ENCODE data around the gene CYP26C1.

GRCh38 chr10:93032105-93032808 is 28.3 kb upstream of the CYP26C1 start:
- TF ChIP-seq CTCF (IDR thresholded peaks at IDR 0.05; ENCODE audit: poor library complexity) (no peak), EZH2phosphoT487 (IDR thresholded peaks at IDR 0.05; ENCODE audit: low read depth, severe bottlenecking, unreplicated experiment) (no peak)
